Ovary (tissue), 9 donors: Measurements from ENCODE around the gene ZSWIM8. TPM values are rescaled to one million over a fixed set of nuclear protein-coding genes. Genes with fewer than 3 reads are reported as not detected.

Source experiments
- DNase-seq, 5 donors: peaks; one replicate each; pipeline ENCODE4 v3.0.0-alpha.2; 2019 to 2020
- H3K27ac ChIP-seq, 2 donors: fragments of 200-600 bp; one replicate each; pipeline versions ENCODE4 v1.5.1 to v1.8.0; 2019 to 2022
- H3K27me3 ChIP-seq: fragments of 200-600 bp; one replicate; pipeline ENCODE4 v1.8.0; 2022
- H3K36me3 ChIP-seq: fragments of 200-600 bp; sonication (generic); one replicate; pipeline ENCODE4 v1.5.1; 2019
- H3K4me1 ChIP-seq: one replicate; pipeline ENCODE4 v1.8.1; 2013; ENCODE audit warnings: mild to moderate bottlenecking, moderate library complexity; ENCODE audit not compliant: insufficient read depth
- H3K4me3 ChIP-seq: fragments of 200-600 bp; sonication (generic); one replicate; pipeline ENCODE4 v1.5.1; 2017
- H3K9me3 ChIP-seq, 2 donors: fragments of 200-600 bp in 1 of 2; sonication (generic) in 1 of 2; one replicate each; pipeline versions ENCODE4 v1.5.1 to v1.8.1; 2013 to 2019; ENCODE audit warnings: mild to moderate bottlenecking in 1 of 2, moderate library complexity in 1 of 2
- CTCF ChIP-seq, 3 donors: fragments of 450-650 bp in 2 of 3; fragments of 200-600 bp in 1 of 3; IDR thresholded peaks; one replicate each; pipeline versions ENCODE4 v1.5.1 to v1.8.0; 2016 to 2022; ENCODE audit warnings: antibody characterized with exemption in 3 of 3, mild to moderate bottlenecking in 1 of 3
- EP300 ChIP-seq: sonication (generic); formaldehyde crosslinking; IDR thresholded peaks from one replicate; pipeline ENCODE4 v1.6.1; 2017; ENCODE audit warnings: antibody characterized with exemption
- POLR2A ChIP-seq: fragments of 450-650 bp; IDR thresholded peaks from one replicate; pipeline ENCODE4 v1.6.1; 2017; ENCODE audit warnings: antibody characterized with exemption, mild to moderate bottlenecking, moderate library complexity
- WGBS, 3 donors: extraction: QIAGEN DNeasy Blood & Tissue Kit in 1 of 3; methylation state at CpG; one replicate each; pipeline versions ENCODE4 v1.1.5 to v1.1.7; 2013 to 2017; 5-methylcytosine and 5-hydroxymethylcytosine counted together
- intact Hi-C, 4 donors: fragments of 100-400 bp; cut with DNase I; formaldehyde crosslinking; loops; one replicate each; pipeline versions ENCODE4 v1.11.0 to v1.15.1; 2022 to 2023
- polyA plus RNA-seq, 2 donors: library from polyadenylated mRNA; stranded (reverse); fragments of 200-250 nt in 1 of 2; fragments of 350-450 nt in 1 of 2; fragmentation: Illumina TruSeq in 1 of 2; extraction: RNeasy Lipid Tissue Mini Kit (QIAGEN cat#74804) in 1 of 2; gene quantifications; one replicate each; pipeline ENCODE4 v1.2.3, GENCODE V29; 2013 to 2014
- total RNA-seq, 7 donors: library from RNA; depleted of rRNA in 2 of 7; stranded (reverse); fragments of >200 nt in 2 of 7; fragmentation: NEBNext Ultra II Directional in 3 of 7; extraction: Animal tissue kit (Norgen Biotek cat#: 25700) in 3 of 7; gene quantifications; one replicate each; pipeline versions ENCODE4 v1.1.0 to v1.2.4, GENCODE V29; 2016 to 2023
- donor health status: DM: no; HTN: no; CAD: no; lungs with moderate emphysema.
- donor health status: DM: no; HTN: no; CAD: no.
- donor health status: Bipolar disorder and iron deficiency.
- donor health status: DM: yes; HTN: yes; CAD: no.
- donor health status: DM: no; HTN: no; CAD: no.
- donor health status: DM: yes; HTN: yes; CAD: no.

The ZSWIM8 gene
- total and polyA plus RNA-seq, 9 donors, result 42.7 to 90.7 (median 69.3) TPM

- H3K27ac ChIP-seq, result no peak overlapping the region
- no peaks in the 10 kb centered on the region for H3K4me1 ChIP-seq
- H3K4me3 ChIP-seq, result no peak overlapping the region
- no peak for DNase-seq
- intact Hi-C loops, result no loop called here
- no peaks in the 10 kb centered on the region for H3K9me3 ChIP-seq
- no peak for TF ChIP-seq POLR2A
- no peak for TF ChIP-seq CTCF (IDR thresholded peaks at IDR 0.05)
- TF ChIP-seq EP300, result no peak
- WGBS, 3 donors, result 55 to 63% (median 56%) methylated on average over 9 of the region's 9 CpGs
- no peaks in the 10 kb centered on the region for H3K27me3 ChIP-seq
- no peaks in the 10 kb centered on the region for H3K36me3 ChIP-seq
Observed at GRCh38 chr10:73799899-73800559, 14.6 kb downstream of the ZSWIM8 start.

- intact Hi-C loops, result no loop called here
- H3K36me3 ChIP-seq, result no peaks in the 10 kb centered on the region
- H3K4me3 ChIP-seq, result no peak overlapping the region
- no peak for DNase-seq
- H3K9me3 ChIP-seq, result no peaks in the 10 kb centered on the region
- no peaks in the 10 kb centered on the region for H3K4me1 ChIP-seq
- no peak overlapping the region for H3K27ac ChIP-seq
- WGBS, 3 donors, result 65 to 78% (median 68%) methylated on average over 19 to 20 of the region's 20 CpGs
- no peak for TF ChIP-seq EP300
- no peak for TF ChIP-seq POLR2A
- TF ChIP-seq CTCF (IDR thresholded peaks at IDR 0.05), result no peak
- H3K27me3 ChIP-seq, result no peaks in the 10 kb centered on the region
Observed at GRCh38 chr10:73800560-73801252, 15.3 kb downstream of the ZSWIM8 start.

GRCh38 chr10:73801253-73801590, 15.8 kb downstream of the ZSWIM8 start:
- no peak overlapping the region for H3K4me3 ChIP-seq
- H3K9me3 ChIP-seq, result no peaks in the 10 kb centered on the region
- intact Hi-C loops, result no loop called here
- 86 to 89% (median 89%) methylated on average over 13 of the region's 13 CpGs for WGBS, 3 donors
- TF ChIP-seq POLR2A (no peak), EP300 (no peak), CTCF (IDR thresholded peaks at IDR 0.05) (no peak)
- no peaks in the 10 kb centered on the region for H3K36me3 ChIP-seq
- no peaks in the 10 kb centered on the region for H3K4me1 ChIP-seq
- no peak for DNase-seq
- H3K27me3 ChIP-seq, result no peaks in the 10 kb centered on the region
- H3K27ac ChIP-seq, result no peak overlapping the region

- no peak for DNase-seq
- intact Hi-C loops, result no loop called here
- H3K36me3 ChIP-seq, result no peaks in the 10 kb centered on the region
- H3K27me3 ChIP-seq, result no peaks in the 10 kb centered on the region
- no peaks in the 10 kb centered on the region for H3K4me1 ChIP-seq
- TF ChIP-seq CTCF (IDR thresholded peaks at IDR 0.05), result no peak
- TF ChIP-seq POLR2A, result no peak
- TF ChIP-seq EP300, result no peak
- WGBS, 3 donors, result 66 to 76% (median 72%) methylated on average over 11 of the region's 11 CpGs
- H3K27ac ChIP-seq, result no peak overlapping the region
- H3K4me3 ChIP-seq, result no peak overlapping the region
- H3K9me3 ChIP-seq, result no peaks in the 10 kb centered on the region
Observed at GRCh38 chr10:73802276-73802991, 17.0 kb downstream of the ZSWIM8 start.
